Neural progenitor cell (in vitro differentiated cells): ENCODE results near the gene IL26.

Experiments used
- CTCF ChIP-seq: fragments of 200-600 bp; sonication (generic); IDR thresholded peaks from 2 replicates; pipeline ENCODE4 v1.5.1; 2017; ENCODE audit warnings: antibody characterized with exemption, mild to moderate bottlenecking
- EZH2 ChIP-seq: fragments of 200-600 bp; sonication (generic); IDR thresholded peaks from 2 replicates; pipeline ENCODE4 v1.6.1; 2017; ENCODE audit warnings: antibody characterized with exemption, mild to moderate bottlenecking, moderate library complexity
- EZH2phosphoT487 ChIP-seq: fragments of 200-600 bp; sonication (generic); IDR thresholded peaks from 2 replicates; pipeline ENCODE4 v1.6.1; 2017; ENCODE audit warnings: antibody characterized with exemption

GRCh38 chr12:68269779-68270178 is 44.2 kb upstream of the IL26 start:
- TF ChIP-seq CTCF, result no peak
- TF ChIP-seq EZH2phosphoT487, result no peak
- no peak for TF ChIP-seq EZH2
